ENCODE results near the gene SMIM15.

Gene SMIM15

GRCh38 chr5:61162832-61163567 is 732 bp upstream of the SMIM15 start:
- no peak for TF ChIP-seq POLR2AphosphoS5 (IDR thresholded peaks at IDR 0.05; ENCODE audit: low read depth, low read length)
- no peak for TF ChIP-seq SIN3A (IDR thresholded peaks at IDR 0.05; ENCODE audit: borderline replicate concordance, insufficient read depth, low read length)
- TF ChIP-seq FOXP2 (optimal IDR thresholded peaks at IDR 0.05; ENCODE audit: borderline replicate concordance, extremely low read depth, extremely low read length, insufficient read depth): no peak
- no peak for TF ChIP-seq REST (IDR thresholded peaks at IDR 0.05; ENCODE audit: insufficient read depth in 1 of 2, low read depth in 2 of 2, low read length in 2 of 2)
- no peak for TF ChIP-seq TAF1 (IDR thresholded peaks at IDR 0.05; ENCODE audit: borderline replicate concordance, insufficient read depth, low read length)

GRCh38 chr5:61160497-61160896 is 1.8 kb downstream of the SMIM15 start:
- TF ChIP-seq FOXP2 (optimal IDR thresholded peaks at IDR 0.05; ENCODE audit: borderline replicate concordance, extremely low read depth, extremely low read length, insufficient read depth) (no peak), POLR2AphosphoS5 (IDR thresholded peaks at IDR 0.05; ENCODE audit: low read depth, low read length) (no peak), SIN3A (IDR thresholded peaks at IDR 0.05; ENCODE audit: borderline replicate concordance, insufficient read depth, low read length) (no peak), TAF1 (IDR thresholded peaks at IDR 0.05; ENCODE audit: borderline replicate concordance, insufficient read depth, low read length) (no peak)

- TF ChIP-seq FOXP2 (optimal IDR thresholded peaks at IDR 0.05; ENCODE audit: borderline replicate concordance, extremely low read depth, extremely low read length, insufficient read depth) (no peak), TAF1 (IDR thresholded peaks at IDR 0.05; ENCODE audit: borderline replicate concordance, insufficient read depth, low read length) (no peak), POLR2AphosphoS5 (IDR thresholded peaks at IDR 0.05; ENCODE audit: low read depth, low read length) (no peak), REST (IDR thresholded peaks at IDR 0.05; ENCODE audit: insufficient read depth in 1 of 2, low read depth in 2 of 2, low read length in 2 of 2) (no peak)
Measured at GRCh38 chr5:61159836-61160235, 2.4 kb downstream of the SMIM15 start.

- TF ChIP-seq REST (IDR thresholded peaks at IDR 0.05; ENCODE audit: insufficient read depth in 1 of 2, low read depth in 2 of 2, low read length in 2 of 2) (no peak), TAF1 (IDR thresholded peaks at IDR 0.05; ENCODE audit: borderline replicate concordance, insufficient read depth, low read length) (no peak), FOXP2 (optimal IDR thresholded peaks at IDR 0.05; ENCODE audit: borderline replicate concordance, extremely low read depth, extremely low read length, insufficient read depth) (no peak), POLR2AphosphoS5 (IDR thresholded peaks at IDR 0.05; ENCODE audit: low read depth, low read length) (no peak), SIN3A (IDR thresholded peaks at IDR 0.05; ENCODE audit: borderline replicate concordance, insufficient read depth, low read length) (no peak)
Measured at GRCh38 chr5:61159070-61159469, 3.2 kb downstream of the SMIM15 start.

GRCh38 chr5:61151893-61152292 is 10.4 kb downstream of the SMIM15 start:
- TF ChIP-seq FOXP2 (optimal IDR thresholded peaks at IDR 0.05; ENCODE audit: borderline replicate concordance, extremely low read depth, extremely low read length, insufficient read depth) (no peak), TAF1 (IDR thresholded peaks at IDR 0.05; ENCODE audit: borderline replicate concordance, insufficient read depth, low read length) (no peak), SIN3A (IDR thresholded peaks at IDR 0.05; ENCODE audit: borderline replicate concordance, insufficient read depth, low read length) (no peak), POLR2AphosphoS5 (IDR thresholded peaks at IDR 0.05; ENCODE audit: low read depth, low read length) (no peak), REST (IDR thresholded peaks at IDR 0.05; ENCODE audit: insufficient read depth in 1 of 2, low read depth in 2 of 2, low read length in 2 of 2) (no peak)
